HEK293 (cell line): Measurements from ENCODE around the gene PIK3CD.

Source experiments
- CTCF ChIP-seq: fragments of 450-650 bp; formaldehyde crosslinking; IDR thresholded peaks from 2 replicates; pipeline ENCODE4 v1.5.1; 2016; ENCODE audit warnings: missing biosample characterization, missing genetic modification characterization
- PBX3 ChIP-seq: sonication (generic); formaldehyde crosslinking; IDR thresholded peaks from 2 replicates; pipeline ENCODE4 v1.8.1; 2022; ENCODE audit warnings: mild to moderate bottlenecking, moderate library complexity, missing genetic modification reagents
- ZNF155 ChIP-seq: fragments of 450-650 bp; formaldehyde crosslinking; IDR thresholded peaks from 2 replicates; pipeline ENCODE4 v1.5.1; 2016; ENCODE audit warnings: missing biosample characterization, missing genetic modification characterization
- ZNF391 ChIP-seq: fragments of 450-650 bp; formaldehyde crosslinking; IDR thresholded peaks from 2 replicates; pipeline ENCODE4 v1.5.1; 2016; ENCODE audit warnings: low read depth, missing biosample characterization, missing genetic modification characterization, borderline replicate concordance

DNA sequence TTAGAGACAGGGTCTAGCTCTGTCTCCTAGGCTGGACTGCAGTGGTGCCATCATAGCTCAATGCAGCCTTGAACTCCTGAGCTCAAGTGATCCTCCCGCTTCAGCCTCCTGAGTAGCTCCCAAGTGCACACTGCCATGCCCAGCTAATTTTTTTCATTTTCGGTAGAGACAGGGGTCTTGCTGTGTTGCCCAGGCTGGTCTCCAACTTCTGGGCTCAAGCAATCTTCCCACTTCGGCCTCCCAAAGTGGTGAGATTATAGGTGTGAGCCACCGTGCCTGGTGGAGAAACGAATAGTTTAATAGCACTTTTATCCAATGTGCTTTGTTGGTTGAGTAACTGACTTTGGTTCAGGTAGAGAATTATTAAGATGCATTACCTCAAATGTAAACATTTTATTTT lies 20.9 kb downstream of the PIK3CD start:
- TF ChIP-seq ZNF155 (tag by site-specific recombination) = no peak
- no peak for TF ChIP-seq PBX3
- no peak for TF ChIP-seq CTCF (tag by site-specific recombination)
- no peak for TF ChIP-seq ZNF391 (tag by site-specific recombination)
